HEK293 (cell line): ENCODE data around the gene TAGLN2.

Experiments used
- CTCF ChIP-seq: fragments of 450-650 bp; formaldehyde crosslinking; IDR thresholded peaks from 2 replicates; pipeline ENCODE4 v1.5.1; 2016; ENCODE audit warnings: missing biosample characterization, missing genetic modification characterization
- PBX3 ChIP-seq: sonication (generic); formaldehyde crosslinking; IDR thresholded peaks from 2 replicates; pipeline ENCODE4 v1.8.1; 2022; ENCODE audit warnings: mild to moderate bottlenecking, moderate library complexity, missing genetic modification reagents
- PRDM10 ChIP-seq: fragments of 450-650 bp; formaldehyde crosslinking; IDR thresholded peaks from 2 replicates; pipeline ENCODE4 v1.5.1; 2016; ENCODE audit warnings: missing biosample characterization, missing genetic modification characterization
- ZNF121 ChIP-seq: fragments of 450-650 bp; formaldehyde crosslinking; IDR thresholded peaks from 2 replicates; pipeline ENCODE4 v1.5.1; 2016; ENCODE audit warnings: missing biosample characterization, missing genetic modification characterization
- ZNF138 ChIP-seq: fragments of 450-650 bp; formaldehyde crosslinking; IDR thresholded peaks from 2 replicates; pipeline ENCODE4 v1.5.1; 2016; ENCODE audit warnings: missing biosample characterization, missing genetic modification characterization, borderline replicate concordance
- ZNF146 ChIP-seq: fragments of 450-650 bp; formaldehyde crosslinking; IDR thresholded peaks from 2 replicates; pipeline ENCODE4 v1.5.1; 2016; ENCODE audit warnings: missing biosample characterization, missing genetic modification characterization
- TF ChIP-seq, protein P1 (sequence below): fragments of 450-650 bp; formaldehyde crosslinking; IDR thresholded peaks from 2 replicates; pipeline ENCODE4 v1.5.1; 2016; ENCODE audit warnings: missing biosample characterization, missing genetic modification characterization
- TF ChIP-seq, protein P2 (sequence below): fragments of 450-650 bp; formaldehyde crosslinking; IDR thresholded peaks from 2 replicates; pipeline ENCODE4 v1.5.1; 2017; ENCODE audit warnings: missing biosample characterization, missing genetic modification characterization

DNA sequence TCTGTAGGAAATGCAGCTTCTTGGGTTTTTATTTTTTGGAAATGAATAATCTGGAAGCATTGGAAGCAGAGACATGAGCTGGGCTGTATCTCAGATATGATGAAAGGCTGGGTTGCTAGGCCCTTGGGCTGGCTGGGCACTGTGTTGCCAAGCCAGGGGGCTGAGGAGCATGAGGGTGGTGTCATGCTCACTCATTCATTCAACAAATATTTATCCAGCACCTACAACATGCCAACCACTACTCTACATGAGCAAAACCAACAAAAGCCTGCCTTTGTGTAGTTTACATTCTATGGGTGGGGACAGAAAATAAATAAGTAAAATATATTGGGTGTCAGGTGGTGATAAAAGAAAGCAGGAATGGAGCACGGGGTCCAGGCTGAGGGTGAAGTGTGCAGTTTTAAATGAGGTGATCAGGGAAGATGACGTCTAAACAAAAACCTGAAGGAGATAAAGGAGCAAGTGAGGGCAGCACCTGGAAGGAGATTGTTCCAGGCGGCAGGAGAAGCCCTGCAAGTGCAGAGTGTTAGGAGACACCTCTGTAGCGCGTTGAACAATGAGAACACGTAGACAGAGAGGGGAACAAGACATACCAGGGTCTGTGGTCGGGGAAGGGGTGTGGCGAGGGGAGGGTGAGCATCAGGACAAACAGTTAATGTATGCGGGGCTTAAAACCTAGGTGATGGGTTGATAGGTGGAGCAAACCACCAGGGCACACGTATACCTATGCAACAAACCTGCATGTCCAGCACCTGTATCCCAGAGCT lies 10.9 kb downstream of the TAGLN2 start:
- TF ChIP-seq CTCF (tag by site-specific recombination) (no peak), ZNF121 (tag by site-specific recombination) (no peak), ZNF146 (tag by site-specific recombination) (no peak), PRDM10 (tag by site-specific recombination) (no peak), PBX3 (no peak), ZNF138 (tag by site-specific recombination) (no peak)
- TF ChIP-seq, protein P1, sequence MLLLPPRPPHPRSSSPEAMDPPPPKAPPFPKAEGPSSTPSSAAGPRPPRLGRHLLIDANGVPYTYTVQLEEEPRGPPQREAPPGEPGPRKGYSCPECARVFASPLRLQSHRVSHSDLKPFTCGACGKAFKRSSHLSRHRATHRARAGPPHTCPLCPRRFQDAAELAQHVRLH: no peak
- TF ChIP-seq, protein P2, sequence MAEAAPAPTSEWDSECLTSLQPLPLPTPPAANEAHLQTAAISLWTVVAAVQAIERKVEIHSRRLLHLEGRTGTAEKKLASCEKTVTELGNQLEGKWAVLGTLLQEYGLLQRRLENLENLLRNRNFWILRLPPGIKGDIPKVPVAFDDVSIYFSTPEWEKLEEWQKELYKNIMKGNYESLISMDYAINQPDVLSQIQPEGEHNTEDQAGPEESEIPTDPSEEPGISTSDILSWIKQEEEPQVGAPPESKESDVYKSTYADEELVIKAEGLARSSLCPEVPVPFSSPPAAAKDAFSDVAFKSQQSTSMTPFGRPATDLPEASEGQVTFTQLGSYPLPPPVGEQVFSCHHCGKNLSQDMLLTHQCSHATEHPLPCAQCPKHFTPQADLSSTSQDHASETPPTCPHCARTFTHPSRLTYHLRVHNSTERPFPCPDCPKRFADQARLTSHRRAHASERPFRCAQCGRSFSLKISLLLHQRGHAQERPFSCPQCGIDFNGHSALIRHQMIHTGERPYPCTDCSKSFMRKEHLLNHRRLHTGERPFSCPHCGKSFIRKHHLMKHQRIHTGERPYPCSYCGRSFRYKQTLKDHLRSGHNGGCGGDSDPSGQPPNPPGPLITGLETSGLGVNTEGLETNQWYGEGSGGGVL (tag by site-specific recombination): no peak
